22Rv1 (cell line): ENCODE results near the gene HCST.

Experiments
- ZFX ChIP-seq: fragments of 450-650 bp; IDR thresholded peaks from 2 replicates; pipeline ENCODE4 v1.6.1; 2017; ENCODE audit warnings: antibody characterized with exemption, borderline replicate concordance
- TF ChIP-seq, protein P1 (sequence below): fragments of 450-650 bp; IDR thresholded peaks from 2 replicates; pipeline ENCODE4 v1.5.1; 2017; ENCODE audit warnings: mild to moderate bottlenecking

DNA sequence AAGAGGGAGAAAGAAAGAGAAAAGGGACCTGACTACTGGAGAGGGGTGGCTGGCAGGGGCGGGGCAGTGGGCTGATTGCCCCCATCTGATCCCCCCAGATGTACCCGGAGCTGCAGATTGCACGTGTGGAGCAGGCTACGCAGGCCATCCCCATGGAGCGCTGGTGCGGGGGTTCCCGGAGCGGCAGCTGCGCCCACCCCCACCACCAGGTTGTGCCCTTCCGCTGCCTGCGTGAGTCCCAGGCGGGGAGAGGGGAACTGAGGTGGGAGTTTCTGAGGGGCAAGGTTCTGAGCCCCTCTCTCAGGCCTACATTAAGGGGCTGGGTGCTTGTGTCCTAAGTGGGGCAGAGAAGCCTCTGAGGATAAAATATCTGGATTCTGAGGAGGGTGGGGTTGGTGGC is 31.5 kb upstream of the HCST start:
- TF ChIP-seq, protein P1, sequence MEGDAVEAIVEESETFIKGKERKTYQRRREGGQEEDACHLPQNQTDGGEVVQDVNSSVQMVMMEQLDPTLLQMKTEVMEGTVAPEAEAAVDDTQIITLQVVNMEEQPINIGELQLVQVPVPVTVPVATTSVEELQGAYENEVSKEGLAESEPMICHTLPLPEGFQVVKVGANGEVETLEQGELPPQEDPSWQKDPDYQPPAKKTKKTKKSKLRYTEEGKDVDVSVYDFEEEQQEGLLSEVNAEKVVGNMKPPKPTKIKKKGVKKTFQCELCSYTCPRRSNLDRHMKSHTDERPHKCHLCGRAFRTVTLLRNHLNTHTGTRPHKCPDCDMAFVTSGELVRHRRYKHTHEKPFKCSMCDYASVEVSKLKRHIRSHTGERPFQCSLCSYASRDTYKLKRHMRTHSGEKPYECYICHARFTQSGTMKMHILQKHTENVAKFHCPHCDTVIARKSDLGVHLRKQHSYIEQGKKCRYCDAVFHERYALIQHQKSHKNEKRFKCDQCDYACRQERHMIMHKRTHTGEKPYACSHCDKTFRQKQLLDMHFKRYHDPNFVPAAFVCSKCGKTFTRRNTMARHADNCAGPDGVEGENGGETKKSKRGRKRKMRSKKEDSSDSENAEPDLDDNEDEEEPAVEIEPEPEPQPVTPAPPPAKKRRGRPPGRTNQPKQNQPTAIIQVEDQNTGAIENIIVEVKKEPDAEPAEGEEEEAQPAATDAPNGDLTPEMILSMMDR, result no peak
- TF ChIP-seq ZFX, result no peak
